GM19035 (cell line): ENCODE measurements around the gene CCDC27.

ENCODE experiments used
- ATAC-seq: cut with Tn5 transposase; IDR thresholded peaks from one replicate; pipeline ENCODE4 v1.9.1; 2021; ENCODE audit not compliant: unreplicated experiment

Gene CCDC27

DNA sequence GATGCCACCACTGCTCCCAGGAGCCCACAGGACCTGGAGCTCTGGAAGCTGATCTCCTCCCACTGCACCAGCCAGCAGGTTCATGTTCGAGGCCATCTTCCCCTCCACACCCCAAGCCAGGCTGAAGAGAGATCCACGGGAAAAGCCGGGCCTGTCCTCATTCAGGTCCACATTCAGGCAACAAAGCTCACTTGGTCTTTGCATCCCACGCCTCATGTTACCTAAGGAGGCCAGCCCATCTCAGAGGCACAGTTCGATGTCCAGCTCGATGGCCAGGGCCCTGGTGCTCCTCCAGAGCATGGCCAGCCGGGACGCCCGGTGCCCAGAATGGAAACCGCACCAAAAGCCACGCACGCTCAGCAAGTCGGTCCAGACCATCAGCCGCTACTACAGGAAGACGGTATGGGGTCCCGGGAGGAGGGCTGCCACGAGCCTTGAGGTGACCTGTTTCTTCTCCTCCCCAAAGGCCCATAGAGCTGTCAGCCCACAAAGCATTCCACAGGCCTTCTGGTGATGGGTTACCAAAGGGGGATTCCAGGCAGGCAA, at the start of gene CCDC27:
CCDC27 (plus strand) TSS at position 51 of the 546 bp plus-strand sequence; CDS start at position 83, 32 bp downstream.
- no peak for ATAC-seq

DNA sequence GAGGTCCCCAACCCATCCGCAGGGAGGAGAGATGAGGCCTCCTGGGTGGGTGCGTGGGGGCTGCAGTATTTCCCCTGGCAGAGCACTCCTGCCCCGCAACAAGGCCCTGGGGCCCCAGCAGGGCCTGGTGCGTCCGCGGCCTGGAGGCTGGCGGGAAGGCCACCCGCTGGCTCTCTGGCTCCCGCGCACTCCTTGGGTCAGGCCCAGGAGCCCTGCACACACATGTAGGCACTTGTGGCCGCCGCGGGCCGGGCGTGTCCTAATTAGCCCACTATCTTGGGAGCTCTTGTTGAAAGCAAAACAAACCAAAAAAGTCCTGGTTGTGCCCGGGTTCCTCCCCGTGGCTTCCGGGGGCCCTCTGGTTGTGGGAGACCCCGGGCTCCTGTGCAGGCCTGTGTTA, 49.7 kb upstream of the CCDC27 start:
- ATAC-seq = no peak

DNA sequence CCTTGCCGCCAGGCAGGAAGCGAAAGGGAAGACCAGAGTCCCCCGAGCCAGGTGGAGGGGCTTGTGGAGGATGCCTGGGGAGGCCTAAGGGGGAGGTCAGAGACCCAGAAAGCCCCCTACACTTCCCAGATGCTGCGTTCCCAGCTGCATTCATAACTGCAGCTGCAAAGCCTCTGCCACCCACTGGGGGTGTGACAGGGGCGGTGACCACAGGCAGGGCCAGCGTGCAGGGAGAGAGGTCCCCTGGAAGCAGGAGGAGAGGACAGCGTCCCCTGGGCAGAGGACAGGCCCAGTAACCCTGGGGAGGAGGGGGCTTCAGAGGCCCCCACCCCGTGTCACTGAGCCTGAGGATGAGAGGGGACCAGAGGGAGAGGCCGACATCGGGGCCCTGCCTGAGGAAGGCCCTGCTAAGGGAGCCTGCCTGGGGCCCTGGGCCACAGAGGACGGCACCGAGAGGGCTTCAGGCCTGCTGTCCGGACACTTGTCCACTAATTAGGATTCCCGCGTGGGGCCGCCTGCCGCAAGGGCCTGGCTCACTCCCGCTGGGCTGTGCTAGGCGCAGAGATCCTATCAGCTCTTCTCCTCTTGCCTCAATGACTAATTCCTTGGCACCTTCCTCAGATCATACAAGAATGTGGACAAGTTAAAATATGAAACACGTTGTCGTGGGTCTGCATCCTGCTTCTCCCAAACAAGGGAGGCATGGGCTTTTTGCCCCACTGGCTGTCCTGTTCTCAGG, 49.1 kb upstream of the CCDC27 start:
- no peak for ATAC-seq

DNA sequence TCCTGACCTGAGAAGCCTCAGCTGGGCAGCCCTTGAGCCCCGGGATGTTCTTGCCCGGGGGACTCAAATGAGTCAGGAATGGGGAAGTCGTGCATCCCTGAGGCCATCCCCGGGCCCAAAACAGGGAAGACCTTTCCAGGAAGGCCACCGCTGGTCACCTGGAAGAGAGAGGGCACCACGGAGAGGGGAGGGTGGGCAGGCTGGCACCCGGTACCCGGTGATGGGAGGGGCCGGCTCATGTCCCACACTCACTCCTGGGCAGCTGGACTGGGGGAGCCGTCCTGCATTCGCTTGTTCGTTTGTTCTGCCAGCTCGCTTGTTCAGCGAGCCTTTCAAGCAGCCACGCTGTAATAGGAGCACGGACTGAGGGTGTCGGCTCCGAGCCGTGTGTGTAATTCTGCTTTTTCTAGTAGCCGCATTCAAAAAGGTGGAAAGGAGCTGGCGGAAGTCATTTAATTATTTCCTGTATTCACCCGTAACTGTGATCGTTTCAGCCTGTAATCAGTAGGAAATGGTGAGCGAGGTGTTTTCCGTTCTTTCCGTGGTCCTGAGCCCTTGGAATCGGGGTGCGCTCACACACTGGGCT, 48.4 kb upstream of the CCDC27 start:
- no peak for ATAC-seq

DNA sequence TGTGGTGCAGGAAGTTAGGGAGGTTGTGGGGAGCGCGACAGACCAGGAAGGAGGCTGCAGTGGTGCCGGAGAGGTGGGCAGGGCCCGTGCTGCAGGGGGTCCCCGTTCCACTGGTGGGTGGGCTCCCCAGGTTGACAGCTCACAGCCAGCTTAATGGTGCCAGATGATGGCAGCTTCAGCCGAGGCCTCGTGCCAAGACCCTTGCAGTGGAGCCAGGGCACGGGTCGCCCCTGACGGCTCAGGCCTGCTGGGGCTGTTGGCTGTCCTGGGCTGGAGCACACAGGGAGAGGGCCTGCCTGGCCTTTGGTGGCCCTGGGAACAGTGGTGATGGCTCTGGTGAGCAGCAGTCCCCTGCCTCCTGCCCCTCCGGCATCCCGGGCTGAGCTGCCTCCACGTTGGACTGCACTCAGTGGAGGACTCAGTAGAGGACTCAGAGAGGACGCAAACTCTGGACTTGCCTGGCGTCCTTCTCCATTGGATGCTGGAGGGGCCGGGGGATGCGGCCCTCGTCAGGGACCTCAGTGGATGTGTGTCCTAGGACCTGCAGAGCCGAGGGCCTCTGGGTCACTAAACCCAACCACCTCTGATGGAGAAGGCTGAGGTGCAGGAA, 46.8 kb upstream of the CCDC27 start:
- ATAC-seq = no peak

DNA sequence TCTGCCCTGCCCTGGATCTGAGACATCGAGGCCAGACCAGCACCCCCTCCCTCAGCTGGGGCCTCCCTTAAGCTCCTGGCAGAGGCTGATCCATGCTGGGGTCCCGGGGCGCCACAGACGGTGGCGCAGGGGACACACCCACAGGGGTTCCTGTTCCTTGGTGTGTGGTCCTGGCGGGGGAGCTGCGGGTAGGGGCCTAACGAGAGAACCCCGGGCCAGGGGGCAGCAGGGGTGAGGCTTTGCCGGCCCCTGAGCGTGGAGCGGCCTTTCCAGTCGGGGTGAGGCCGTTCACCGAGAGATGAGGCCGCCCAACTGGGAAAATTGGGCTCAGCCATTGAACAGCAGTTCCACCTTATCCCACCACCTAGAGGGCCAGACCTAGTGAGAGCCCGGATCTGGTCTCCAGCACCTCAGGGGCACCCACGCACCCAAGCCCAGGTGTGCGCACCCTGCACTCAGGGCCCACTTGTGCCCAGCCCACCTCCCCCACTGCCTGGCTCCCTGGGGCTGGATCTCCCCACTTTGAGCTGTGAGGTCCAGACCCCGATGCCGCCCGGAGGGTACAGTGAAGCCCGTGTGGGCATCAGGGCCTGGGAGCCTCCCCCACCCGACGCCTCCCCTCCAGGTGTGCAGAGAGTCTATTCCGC, 45.5 kb upstream of the CCDC27 start:
- ATAC-seq = no peak

DNA sequence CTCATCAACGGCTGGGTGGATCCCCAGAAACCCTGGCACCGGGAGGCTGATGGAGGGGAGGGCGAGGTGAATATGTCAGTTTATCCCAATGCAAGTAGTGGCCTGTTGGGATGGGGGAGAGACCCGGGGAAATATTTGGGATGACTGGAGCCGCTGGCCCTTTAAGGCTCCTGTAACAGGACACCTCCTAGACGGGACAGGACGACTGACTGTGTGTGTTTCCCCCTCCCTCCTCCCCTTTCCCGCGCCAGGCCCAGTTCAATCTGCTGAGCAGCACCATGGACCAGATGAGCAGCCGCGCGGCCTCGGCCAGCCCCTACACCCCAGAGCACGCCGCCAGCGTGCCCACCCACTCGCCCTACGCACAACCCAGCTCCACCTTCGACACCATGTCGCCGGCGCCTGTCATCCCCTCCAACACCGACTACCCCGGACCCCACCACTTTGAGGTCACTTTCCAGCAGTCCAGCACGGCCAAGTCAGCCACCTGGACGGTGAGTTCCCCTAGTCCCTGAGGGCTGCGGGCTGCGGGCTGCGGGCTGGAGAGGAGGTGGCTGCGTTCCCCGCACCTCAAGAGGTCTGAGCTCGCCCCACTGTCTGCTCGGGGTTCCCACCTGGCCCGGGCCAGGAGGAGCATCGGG, 44.8 kb upstream of the CCDC27 start:
- ATAC-seq = no peak

DNA sequence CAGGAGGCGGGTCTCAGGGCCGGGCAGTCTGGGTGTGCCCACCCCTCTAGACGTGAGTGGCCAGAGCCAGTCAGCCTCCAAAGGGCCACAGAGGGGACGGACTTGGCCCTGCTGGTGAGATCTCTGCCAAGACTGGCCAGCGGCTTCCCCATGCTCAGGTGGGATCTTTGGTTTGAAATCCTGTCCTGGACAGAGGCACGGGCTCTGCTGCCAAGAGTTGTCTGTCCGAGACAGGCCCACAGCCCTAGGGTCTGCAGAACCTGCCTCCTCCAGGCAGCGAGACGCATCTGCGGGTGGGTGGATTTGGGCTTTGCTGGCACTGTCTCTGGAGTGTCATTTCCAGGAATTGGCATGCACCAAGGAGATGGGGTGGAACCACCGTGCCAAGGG, 44.3 kb upstream of the CCDC27 start:
- no peak for ATAC-seq

DNA sequence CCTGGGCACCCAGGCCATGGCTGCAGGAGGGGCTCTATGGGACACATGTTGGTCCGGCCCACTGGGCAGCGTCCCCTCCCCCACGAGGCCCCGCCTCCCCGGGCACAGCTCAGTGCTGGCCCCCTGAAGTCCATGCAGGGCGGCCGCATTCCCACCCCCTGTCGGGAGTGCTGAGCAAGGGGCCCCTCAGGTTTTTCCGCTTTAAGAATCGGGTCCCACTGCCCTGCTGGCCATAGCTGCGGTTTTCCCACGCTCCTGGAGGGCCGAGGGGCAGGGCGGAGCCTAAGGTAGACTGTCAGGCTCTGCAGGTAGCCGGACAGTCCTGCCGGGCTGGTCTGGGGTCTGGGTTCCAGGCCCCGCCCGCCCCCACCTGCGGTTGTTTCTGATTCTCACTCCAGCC, 43.5 kb upstream of the CCDC27 start:
- ATAC-seq = no peak

DNA sequence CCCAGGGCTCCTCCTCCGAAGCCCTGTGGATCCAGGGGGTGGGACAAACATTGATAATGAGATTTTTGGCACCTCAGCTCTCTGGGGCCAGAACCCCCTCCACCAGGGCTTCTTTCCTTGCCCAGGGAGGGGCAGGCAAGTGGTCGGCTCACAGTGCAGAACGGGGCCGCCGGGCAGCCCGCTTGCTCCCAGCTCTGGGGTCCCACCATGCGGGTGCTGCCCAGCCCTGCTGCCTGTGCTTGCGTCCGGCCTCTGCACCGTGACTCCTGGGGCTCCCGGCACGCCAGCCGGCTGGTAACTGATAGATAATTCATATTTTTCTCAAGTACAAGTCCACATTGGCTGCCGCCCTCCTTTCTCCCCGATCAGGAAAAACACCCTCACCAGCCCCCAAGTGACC, 42.0 kb upstream of the CCDC27 start:
- no peak for ATAC-seq

DNA sequence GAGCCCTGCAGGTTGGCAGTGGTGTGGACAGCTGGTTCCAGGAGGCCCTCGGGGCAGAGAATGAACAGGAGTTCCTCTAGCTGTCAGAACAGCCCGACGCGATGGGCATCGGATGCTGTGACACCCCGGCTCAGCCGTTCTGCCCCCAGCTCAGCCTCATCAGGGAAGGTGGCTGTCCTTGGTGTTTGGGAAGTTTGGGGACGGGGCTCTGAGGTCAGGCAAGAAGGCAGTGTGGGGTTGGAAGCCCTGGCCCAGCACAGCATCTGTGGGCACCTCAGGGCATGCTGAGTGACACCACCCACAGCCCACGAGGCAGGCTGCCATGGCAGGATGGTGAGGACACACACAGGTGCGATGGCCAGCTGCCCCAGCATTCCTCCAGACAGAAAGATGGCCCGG, 40.9 kb upstream of the CCDC27 start:
- ATAC-seq = no peak

DNA sequence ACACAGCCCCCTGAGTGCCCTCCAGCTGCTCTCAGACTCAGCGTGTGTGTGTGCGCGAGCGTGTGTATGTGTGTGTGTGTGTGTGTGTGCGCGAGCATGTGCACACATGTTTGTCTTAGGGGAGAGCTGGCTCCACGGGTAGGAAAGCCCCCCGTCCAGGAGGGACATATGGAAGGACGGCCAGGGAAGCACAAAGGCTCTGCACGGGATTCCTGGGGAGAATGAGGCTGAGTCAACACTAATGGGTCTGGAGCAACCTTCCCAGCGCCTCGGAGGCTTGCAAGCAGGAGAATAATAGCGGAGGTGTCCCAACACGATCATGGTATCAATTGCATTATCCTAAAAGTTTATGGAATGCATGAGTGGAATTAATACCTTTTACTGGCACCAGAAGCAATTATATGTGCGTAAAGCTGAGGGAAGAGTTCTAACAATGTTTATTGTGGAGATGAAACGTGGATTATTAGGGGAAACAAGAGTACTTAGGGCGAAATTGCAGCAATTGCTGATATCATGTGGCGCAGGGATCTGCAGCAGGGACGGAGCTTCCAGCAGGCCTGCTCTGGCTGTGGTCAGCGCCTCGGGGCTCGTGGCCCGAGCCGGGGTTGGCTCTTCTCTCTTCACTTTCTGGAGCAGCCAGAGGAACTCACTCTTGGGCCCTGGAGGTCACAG, 40.3 kb upstream of the CCDC27 start:
- no peak for ATAC-seq

DNA sequence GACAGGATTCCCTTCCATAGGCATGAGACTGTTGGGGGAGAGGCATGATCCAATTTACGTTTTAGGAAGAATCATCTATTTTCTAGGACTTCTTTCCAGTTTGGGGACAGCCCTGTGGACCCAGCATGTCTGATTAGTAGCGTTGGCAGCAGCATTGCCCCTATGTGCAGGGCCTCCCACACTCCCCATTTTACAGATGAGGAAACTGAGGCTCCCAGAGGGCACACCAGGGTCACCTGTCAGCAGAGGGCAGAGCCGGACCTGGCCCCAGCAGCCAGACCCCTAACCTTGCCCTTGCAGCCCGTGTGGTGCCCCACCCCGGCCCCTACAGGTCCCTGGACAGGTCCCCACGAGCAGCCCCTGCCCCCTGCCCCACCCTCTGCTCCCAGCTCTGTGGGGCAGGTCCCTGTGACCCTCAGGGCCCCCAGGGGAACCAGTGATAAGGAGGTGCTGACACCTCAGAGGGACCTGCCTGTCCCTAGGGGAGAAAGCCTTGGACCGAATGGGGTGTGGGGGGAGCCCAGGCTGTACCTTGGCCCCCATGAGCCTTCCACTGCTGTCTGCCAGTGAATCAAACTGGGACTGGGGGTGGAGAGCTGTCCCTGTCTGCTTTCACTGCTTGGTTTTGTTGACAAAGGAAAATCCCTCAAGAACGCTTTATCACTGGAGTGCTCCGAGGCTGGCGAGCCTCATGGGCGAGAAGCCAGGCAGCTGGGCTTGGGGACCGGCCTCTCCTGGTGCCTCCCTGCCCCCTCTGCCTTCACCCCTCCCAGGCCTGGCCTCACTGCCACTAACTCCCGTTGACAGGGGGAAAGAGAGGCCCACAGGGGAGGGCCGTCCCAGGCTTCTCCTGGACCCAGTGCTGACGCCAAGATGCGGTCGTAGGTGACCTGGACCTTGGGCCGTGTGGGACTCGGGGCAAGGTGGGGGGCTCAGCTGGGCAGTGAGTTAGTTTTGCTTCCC, 39.4 kb upstream of the CCDC27 start:
- ATAC-seq = no peak

DNA sequence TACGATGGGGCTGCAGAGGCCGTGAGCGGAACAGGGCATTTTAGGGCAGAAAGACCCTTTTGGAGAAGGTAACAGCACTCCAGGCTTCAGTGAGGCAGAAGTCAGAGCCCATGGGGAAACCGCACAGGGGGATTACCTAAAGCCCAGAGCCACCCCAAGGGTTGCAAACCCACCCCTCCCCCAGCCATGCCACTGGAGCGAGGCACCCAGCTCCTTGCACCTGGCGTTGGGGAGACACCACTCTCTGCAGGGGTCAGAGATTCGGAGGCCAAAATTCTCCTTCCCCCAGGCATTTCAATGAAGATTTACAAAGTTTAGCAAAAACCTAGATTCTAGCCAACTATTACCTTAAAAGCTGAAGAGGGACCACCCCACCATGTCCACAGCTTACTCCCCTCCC, 38.4 kb upstream of the CCDC27 start:
- ATAC-seq = no peak

DNA sequence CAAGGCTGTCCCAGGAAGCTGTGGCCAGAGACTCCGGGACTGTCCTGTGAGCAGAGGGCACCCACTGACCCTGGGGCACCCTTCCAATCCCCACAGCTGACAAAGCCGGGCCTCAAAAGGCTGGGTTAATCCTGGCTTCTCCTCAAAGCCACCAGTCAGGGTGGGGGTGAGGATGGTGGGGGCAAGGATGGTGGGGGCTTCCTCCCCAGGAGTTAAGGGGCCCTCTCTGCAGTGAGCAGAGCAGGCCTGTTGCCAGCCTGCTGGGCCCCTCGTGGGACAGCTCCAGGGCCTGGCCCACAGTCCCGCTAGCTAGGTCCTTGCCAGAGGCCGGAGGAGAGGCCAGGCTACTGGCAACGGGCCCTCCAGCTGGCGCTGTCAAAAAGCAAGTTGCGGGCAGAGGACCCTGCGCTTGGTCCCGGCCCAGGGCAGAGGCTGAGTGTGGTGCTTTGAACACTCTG, 37.9 kb upstream of the CCDC27 start:
- no peak for ATAC-seq

DNA sequence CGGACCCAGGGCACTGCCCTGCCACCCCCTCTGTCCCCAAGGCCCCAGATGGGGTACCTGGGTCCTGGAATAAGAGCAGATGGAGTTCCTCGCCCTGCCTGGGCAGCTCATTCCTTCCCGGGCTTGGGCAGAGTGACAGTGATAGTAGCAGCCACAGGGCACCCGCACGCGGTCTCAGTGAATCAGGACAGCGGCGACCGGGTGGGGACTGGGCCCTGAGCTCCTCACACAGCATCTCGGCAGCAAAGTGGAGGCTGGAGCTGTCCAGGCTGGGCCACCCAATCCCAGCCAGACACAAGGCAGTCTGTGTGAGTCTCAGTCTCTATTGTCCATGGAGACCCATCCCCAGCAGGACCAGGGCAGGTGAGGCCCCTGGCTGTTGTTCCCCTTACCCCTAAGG, 37.4 kb upstream of the CCDC27 start:
- ATAC-seq = no peak

DNA sequence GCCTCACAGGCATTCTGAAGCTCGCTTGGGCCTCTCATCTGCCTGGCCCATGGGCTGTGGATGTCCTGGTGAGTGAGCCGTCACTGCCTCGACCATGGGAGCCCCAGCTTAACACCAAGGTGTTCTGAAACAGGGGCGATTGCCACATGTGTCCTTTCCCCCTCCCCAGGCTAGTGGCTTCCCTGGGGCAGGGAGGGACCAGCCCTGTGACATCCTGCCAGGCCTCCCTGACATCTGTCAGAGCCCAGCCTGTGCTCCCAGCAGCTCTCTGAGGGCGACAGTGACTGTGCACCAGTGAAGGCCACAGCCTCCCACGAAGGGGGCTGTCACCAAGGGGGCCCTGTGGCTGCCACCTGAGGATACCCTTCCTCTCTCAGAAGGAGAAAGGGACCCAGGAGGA, 35.9 kb upstream of the CCDC27 start:
- ATAC-seq = no peak

DNA sequence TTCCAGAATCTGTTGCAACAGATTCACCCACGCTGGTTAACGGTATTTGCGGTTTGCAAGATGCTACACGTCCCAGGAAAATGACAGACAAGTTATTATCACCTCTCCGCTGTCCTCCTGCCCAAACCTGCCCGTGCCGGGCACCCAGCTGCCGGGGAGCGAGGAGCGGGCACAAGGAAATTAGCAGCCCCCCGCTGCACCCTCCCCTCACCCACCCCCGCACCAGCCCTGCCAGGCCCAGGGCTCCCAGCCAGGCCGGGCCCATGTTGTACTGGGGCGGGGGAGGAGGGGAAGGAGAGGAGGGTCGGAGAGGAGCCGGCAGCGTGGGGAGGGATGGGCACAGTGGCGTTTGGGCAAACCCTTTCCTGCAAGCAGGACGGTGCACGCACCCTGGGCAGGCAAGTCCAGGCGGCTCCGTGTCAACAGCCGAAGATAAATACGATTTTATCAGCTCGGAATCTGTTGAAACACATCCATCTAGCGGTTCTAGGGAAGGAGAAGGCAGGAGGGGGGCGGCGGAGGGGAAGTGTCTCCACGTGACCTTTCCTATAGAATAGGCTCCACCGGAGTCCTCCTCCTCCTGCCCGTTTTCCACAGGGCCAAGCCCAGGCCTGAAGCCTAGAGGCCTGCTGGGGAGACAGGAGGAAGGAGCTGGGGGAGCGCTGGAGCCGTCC, 35.1 kb upstream of the CCDC27 start:
- ATAC-seq = no peak
